ENCODE results near the gene OR6Q1.

DNA sequence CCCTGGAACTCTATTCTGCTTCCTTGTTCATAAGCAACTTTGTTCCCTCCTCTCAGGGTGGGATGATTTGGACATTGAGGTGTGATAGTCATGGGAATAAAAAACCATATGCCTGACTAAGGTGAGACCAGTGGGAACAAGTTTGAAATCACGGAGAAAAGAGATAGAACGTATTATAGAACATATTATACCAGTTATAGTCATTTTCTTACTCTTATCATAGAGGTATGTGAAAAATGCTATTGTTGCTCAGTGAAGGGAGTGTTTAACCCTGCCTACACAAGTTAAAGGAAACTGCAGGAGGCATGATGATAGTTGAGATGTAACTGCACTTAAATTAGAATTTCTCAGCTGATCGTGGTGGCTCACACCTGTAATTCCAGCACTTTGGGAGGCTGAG lies 15.5 kb downstream of the OR6Q1 start:
- TF ChIP-seq EZH2 (IDR thresholded peaks at IDR 0.05; ENCODE audit: low read depth, unreplicated experiment), result no peak
- TF ChIP-seq, protein P1, sequence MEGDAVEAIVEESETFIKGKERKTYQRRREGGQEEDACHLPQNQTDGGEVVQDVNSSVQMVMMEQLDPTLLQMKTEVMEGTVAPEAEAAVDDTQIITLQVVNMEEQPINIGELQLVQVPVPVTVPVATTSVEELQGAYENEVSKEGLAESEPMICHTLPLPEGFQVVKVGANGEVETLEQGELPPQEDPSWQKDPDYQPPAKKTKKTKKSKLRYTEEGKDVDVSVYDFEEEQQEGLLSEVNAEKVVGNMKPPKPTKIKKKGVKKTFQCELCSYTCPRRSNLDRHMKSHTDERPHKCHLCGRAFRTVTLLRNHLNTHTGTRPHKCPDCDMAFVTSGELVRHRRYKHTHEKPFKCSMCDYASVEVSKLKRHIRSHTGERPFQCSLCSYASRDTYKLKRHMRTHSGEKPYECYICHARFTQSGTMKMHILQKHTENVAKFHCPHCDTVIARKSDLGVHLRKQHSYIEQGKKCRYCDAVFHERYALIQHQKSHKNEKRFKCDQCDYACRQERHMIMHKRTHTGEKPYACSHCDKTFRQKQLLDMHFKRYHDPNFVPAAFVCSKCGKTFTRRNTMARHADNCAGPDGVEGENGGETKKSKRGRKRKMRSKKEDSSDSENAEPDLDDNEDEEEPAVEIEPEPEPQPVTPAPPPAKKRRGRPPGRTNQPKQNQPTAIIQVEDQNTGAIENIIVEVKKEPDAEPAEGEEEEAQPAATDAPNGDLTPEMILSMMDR (conservative IDR thresholded peaks at IDR 0.05; ENCODE audit: low read depth in 2 of 2), result no peak
- TF ChIP-seq POLR2AphosphoS5 (IDR thresholded peaks at IDR 0.05; ENCODE audit: low read depth), result no peak
- TF ChIP-seq, protein P2, sequence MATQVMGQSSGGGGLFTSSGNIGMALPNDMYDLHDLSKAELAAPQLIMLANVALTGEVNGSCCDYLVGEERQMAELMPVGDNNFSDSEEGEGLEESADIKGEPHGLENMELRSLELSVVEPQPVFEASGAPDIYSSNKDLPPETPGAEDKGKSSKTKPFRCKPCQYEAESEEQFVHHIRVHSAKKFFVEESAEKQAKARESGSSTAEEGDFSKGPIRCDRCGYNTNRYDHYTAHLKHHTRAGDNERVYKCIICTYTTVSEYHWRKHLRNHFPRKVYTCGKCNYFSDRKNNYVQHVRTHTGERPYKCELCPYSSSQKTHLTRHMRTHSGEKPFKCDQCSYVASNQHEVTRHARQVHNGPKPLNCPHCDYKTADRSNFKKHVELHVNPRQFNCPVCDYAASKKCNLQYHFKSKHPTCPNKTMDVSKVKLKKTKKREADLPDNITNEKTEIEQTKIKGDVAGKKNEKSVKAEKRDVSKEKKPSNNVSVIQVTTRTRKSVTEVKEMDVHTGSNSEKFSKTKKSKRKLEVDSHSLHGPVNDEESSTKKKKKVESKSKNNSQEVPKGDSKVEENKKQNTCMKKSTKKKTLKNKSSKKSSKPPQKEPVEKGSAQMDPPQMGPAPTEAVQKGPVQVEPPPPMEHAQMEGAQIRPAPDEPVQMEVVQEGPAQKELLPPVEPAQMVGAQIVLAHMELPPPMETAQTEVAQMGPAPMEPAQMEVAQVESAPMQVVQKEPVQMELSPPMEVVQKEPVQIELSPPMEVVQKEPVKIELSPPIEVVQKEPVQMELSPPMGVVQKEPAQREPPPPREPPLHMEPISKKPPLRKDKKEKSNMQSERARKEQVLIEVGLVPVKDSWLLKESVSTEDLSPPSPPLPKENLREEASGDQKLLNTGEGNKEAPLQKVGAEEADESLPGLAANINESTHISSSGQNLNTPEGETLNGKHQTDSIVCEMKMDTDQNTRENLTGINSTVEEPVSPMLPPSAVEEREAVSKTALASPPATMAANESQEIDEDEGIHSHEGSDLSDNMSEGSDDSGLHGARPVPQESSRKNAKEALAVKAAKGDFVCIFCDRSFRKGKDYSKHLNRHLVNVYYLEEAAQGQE (IDR thresholded peaks at IDR 0.05; ENCODE audit: unreplicated experiment), result no peak
- no peak for TF ChIP-seq ZNF114 (CRISPR knock-in tag; IDR thresholded peaks at IDR 0.05)

Measured in GM23338 (cell line).